DND-41 (cell line): ENCODE measurements around the gene KRTAP5-11.
"Not testable (repeated sequence)": the region's sequence is repeated elsewhere in the genome, so short reads cannot be mapped to it uniquely, and the experiment has no call there.

Experiments used
- ATAC-seq: fragments of 200-7000 bp; cut with Tn5 transposase; 3 replicates; pipeline ENCODE4 v1.9.1; 2021; ENCODE audit warnings: low read depth; ENCODE audit not compliant: insufficient read depth
- DNase-seq: peaks from one replicate; pipeline ENCODE4 v3.0.0-alpha.2; 2020
- H2AFZ ChIP-seq: 2 replicates; pipeline ENCODE4 v1.6.0; 2012; ENCODE audit warnings: low read depth, low read length
- H3K27ac ChIP-seq: 2 replicates; pipeline ENCODE4 v1.5.1; 2012; ENCODE audit warnings: low read length, inconsistent platforms
- H3K27me3 ChIP-seq: fragments of 200-600 bp; sonication (generic); 2 replicates; pipeline ENCODE4 v1.6.0; 2012; ENCODE audit warnings: low read length, mild to moderate bottlenecking, inconsistent platforms; ENCODE audit not compliant: insufficient read depth, poor library complexity
- H3K36me3 ChIP-seq: 2 replicates; pipeline ENCODE4 v1.5.1; 2012; ENCODE audit warnings: low read length, inconsistent platforms; ENCODE audit not compliant: insufficient read depth
- H3K4me1 ChIP-seq: 2 replicates; pipeline ENCODE4 v1.5.1; 2012; ENCODE audit warnings: mild to moderate bottlenecking, low read length; ENCODE audit not compliant: insufficient read depth
- H3K4me2 ChIP-seq: 2 replicates; pipeline ENCODE4 v1.6.0; 2012; ENCODE audit warnings: mild to moderate bottlenecking, moderate library complexity, low read length, inconsistent platforms; ENCODE audit not compliant: insufficient read depth
- H3K4me3 ChIP-seq, 2 experiments: fragments of 200-600 bp in 1 of 2; shearing (Covaris generic) in 1 of 2; 2 replicates each; pipeline ENCODE4 v1.5.1; 2012 to 2016; ENCODE audit warnings: inconsistent platforms in 2 of 2, low read length in 2 of 2, mild to moderate bottlenecking in 2 of 2, low read depth in 1 of 2, moderate library complexity in 1 of 2
- H3K79me2 ChIP-seq: 2 replicates; pipeline ENCODE4 v1.6.0; 2012; ENCODE audit warnings: low read length, inconsistent platforms; ENCODE audit not compliant: insufficient read depth
- H3K9ac ChIP-seq: 2 replicates; pipeline ENCODE4 v1.6.0; 2012; ENCODE audit warnings: low read depth, mild to moderate bottlenecking, inconsistent platforms, low read length, moderate library complexity
- H3K9me3 ChIP-seq: 2 replicates; pipeline ENCODE4 v1.5.1; 2012; ENCODE audit warnings: low read length, moderate library complexity, mild to moderate bottlenecking, inconsistent platforms; ENCODE audit not compliant: insufficient read depth, severe bottlenecking
- H4K20me1 ChIP-seq: 2 replicates; pipeline ENCODE4 v1.6.0; 2012; ENCODE audit warnings: low read length; ENCODE audit not compliant: insufficient read depth
- CTCF ChIP-seq: IDR thresholded peaks from 2 replicates; pipeline ENCODE4 v1.5.1; 2012; ENCODE audit warnings: borderline replicate concordance, low read length, moderate library complexity, mild to moderate bottlenecking; ENCODE audit not compliant: poor library complexity, severe bottlenecking; ENCODE audit errors: extremely low read depth
- EZH2 ChIP-seq: IDR thresholded peaks from 3 replicates; pipeline ENCODE4 v1.6.1; 2012; ENCODE audit warnings: borderline replicate concordance, low read depth, mild to moderate bottlenecking, moderate library complexity, low read length, inconsistent platforms; ENCODE audit not compliant: severe bottlenecking

KRTAP5-11 gene

GRCh38 chr11:71535825-71536224 is 46.9 kb downstream of the KRTAP5-11 start:
- no peaks in the 10 kb centered on the region for H3K4me1 ChIP-seq
- H3K9me3 ChIP-seq: no peaks in the 10 kb centered on the region
- H3K4me3 ChIP-seq: no peak overlapping the region
- H3K36me3 ChIP-seq: no peaks in the 10 kb centered on the region
- no peaks in the 10 kb centered on the region for H3K27me3 ChIP-seq
- no peak overlapping the region for H3K4me2 ChIP-seq
- H3K79me2 ChIP-seq: no peaks in the 10 kb centered on the region
- H4K20me1 ChIP-seq: no peaks in the 10 kb centered on the region
- H3K9ac ChIP-seq: no peak overlapping the region
- H3K27ac ChIP-seq: no peak overlapping the region
- no peak for ATAC-seq
- H2AFZ ChIP-seq: no peak overlapping the region
- no peak for TF ChIP-seq CTCF
- TF ChIP-seq EZH2: no peak
- DNase-seq: no peak

GRCh38 chr11:71534711-71535608 is 47.7 kb downstream of the KRTAP5-11 start:
- not testable (repeated sequence) for H3K9me3 ChIP-seq, H4K20me1 ChIP-seq, H3K36me3 ChIP-seq, H2AFZ ChIP-seq, H3K4me2 ChIP-seq, H3K79me2 ChIP-seq, H3K27me3 ChIP-seq, H3K9ac ChIP-seq, DNase-seq, H3K4me3 ChIP-seq, H3K4me1 ChIP-seq, H3K27ac ChIP-seq, ATAC-seq

- no peaks in the 10 kb centered on the region for H4K20me1 ChIP-seq
- H3K9ac ChIP-seq: no peak overlapping the region
- H3K4me2 ChIP-seq: no peak overlapping the region
- H2AFZ ChIP-seq: no peak overlapping the region
- no peaks in the 10 kb centered on the region for H3K36me3 ChIP-seq
- H3K79me2 ChIP-seq: no peaks in the 10 kb centered on the region
- DNase-seq (no peak), ATAC-seq (no peak)
- TF ChIP-seq EZH2: no peak
- TF ChIP-seq CTCF: no peak
- no peaks in the 10 kb centered on the region for H3K4me1 ChIP-seq
- no peak overlapping the region for H3K4me3 ChIP-seq
- H3K9me3 ChIP-seq: no peaks in the 10 kb centered on the region
- no peak overlapping the region for H3K27ac ChIP-seq
- H3K27me3 ChIP-seq: no peaks in the 10 kb centered on the region
Observed at GRCh38 chr11:71532036-71532610, 50.6 kb downstream of the KRTAP5-11 start.
